SK-N-MC (cell line): ENCODE data around the gene KPNA5.

Experiments
- EZH2 ChIP-seq: fragments of 200-600 bp; sonication (generic); IDR thresholded peaks from one replicate; pipeline ENCODE4 v1.6.1; 2017; ENCODE audit warnings: antibody characterized with exemption
- FOXP2 ChIP-seq: optimal IDR thresholded peaks from 2 replicates; pipeline ENCODE3; 2011; ENCODE audit warnings: mild to moderate bottlenecking, moderate library complexity; ENCODE audit not compliant: insufficient read depth; ENCODE audit errors: extremely low read length, control extremely low read depth
- POLR2AphosphoS5 ChIP-seq: IDR thresholded peaks from 2 replicates; pipeline ENCODE4 v1.6.1; 2012; ENCODE audit warnings: mild to moderate bottlenecking, low read depth, low read length, borderline replicate concordance

DNA sequence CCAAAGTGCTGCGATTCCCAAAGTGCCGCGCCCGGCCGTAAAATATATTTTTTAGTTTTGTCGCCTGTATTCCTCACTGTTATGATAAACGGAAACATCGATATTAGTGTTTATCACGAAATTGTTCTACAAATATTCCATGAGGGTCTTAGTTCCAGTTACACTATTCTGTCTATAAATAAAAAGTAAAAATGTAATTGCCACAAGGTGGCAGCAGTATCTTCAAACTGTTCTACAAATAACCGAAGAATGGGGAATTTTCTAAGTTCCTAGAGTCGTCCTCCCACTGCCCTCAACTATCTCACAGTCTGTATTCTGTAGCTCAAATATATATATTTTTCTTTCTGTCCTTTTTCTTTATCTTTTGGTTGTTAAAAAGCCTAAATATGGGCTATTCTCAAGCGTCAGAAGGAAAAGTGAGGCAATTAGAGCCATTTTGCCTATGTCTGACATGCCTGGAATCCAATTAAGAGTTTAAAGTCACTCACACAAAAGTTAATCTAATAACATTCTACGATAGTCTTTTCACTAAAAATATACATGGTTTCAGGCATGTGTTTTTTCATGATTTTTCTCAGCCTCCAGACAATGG is 98.7 kb downstream of the KPNA5 start:
- TF ChIP-seq POLR2AphosphoS5 (no peak), EZH2 (no peak), FOXP2 (no peak)
